ENCODE data around the gene LCTL. TPM values are rescaled to one million over a fixed set of nuclear protein-coding genes. Genes with fewer than 3 reads are reported as not detected.

Gene LCTL
- total and polyA plus RNA-seq, 2 of the 8 experiments (the other 6 are each of a cell fraction or from before 2014, with no cell fraction given) = 5.5 to 6.2 TPM

- no peak overlapping the region for H2BK120ac ChIP-seq (replicated peaks; ENCODE audit: low read depth, low read length)
- TF ChIP-seq NRF1 (IDR thresholded peaks at IDR 0.05; ENCODE audit: low read depth, low read length) (no peak), TAF1 (IDR thresholded peaks at IDR 0.05; ENCODE audit: low read depth, low read length) (no peak), CBX8 (IDR thresholded peaks at IDR 0.05; ENCODE audit: borderline replicate concordance, low read depth, low read length) (no peak), SP1 (IDR thresholded peaks at IDR 0.05; ENCODE audit: low read depth, low read length) (no peak), GABPA (IDR thresholded peaks at IDR 0.05; ENCODE audit: borderline replicate concordance, insufficient read depth, low read length) (no peak), CHD1 (IDR thresholded peaks at IDR 0.05; ENCODE audit: low read depth, low read length) (no peak), MAX (IDR thresholded peaks at IDR 0.05) (no peak), ATF2 (IDR thresholded peaks at IDR 0.05; ENCODE audit: low read length) (no peak), HDAC6 (IDR thresholded peaks at IDR 0.05; ENCODE audit: low read depth, low read length) (no peak), ZNF274 (IDR thresholded peaks at IDR 0.05; ENCODE audit: borderline replicate concordance, extremely low read depth, low read length) (no peak), PHF8 (conservative IDR thresholded peaks at IDR 0.05; ENCODE audit: low read depth, low read length) (no peak)
These were observed 4.8 kb downstream of the LCTL start for GRCh38 chr15:66560856-66561525.

More at GRCh38 chr15:66560856-66561525, 4.8 kb downstream of the LCTL start:
- CTCF ChIA-PET (ENCODE audit: partially characterized antibody) = interaction anchor here (0.6 to 2.0 kb wide), 3 partner anchors 17 to 295 kb away, joined by 3 to 7 read pairs (median 3); partner anchors contain the start of gene SNAPC5
- peaks cover 0 to 17% (median 14%) of the 10 kb centered on the region in 4 experiments; a peak in 6 of 7 replicates for H3K4me1 ChIP-seq (replicated peaks in 1 of 4; ENCODE audit: control insufficient read depth in 3 of 4, insufficient read depth in 4 of 4, low read length in 3 of 4)
- no peak overlapping the region for H3K14ac ChIP-seq (ENCODE audit: insufficient read length)
- no peak overlapping the region for H4K5ac ChIP-seq (ENCODE audit: insufficient read length, low read depth, low read length)
- no peaks in the 10 kb centered on the region for H3K79me1 ChIP-seq (ENCODE audit: low read depth, low read length)
- H3K23me2 ChIP-seq (ENCODE audit: low read depth, low read length) = 0 out of 2 replicates have a peak, but pooled peaks cover 2% of the 10 kb centered on the region
- no peak overlapping the region for H3K9ac ChIP-seq (replicated peaks in 1 of 4; ENCODE audit: extremely low read depth in 1 of 4, low read depth in 3 of 4, low read length in 3 of 4)
- no peak overlapping the region for H2BK5ac ChIP-seq (ENCODE audit: low read depth, low read length)
- no peak overlapping the region for H4K91ac ChIP-seq (replicated peaks; ENCODE audit: insufficient read length, low read length)
- H2AK5ac ChIP-seq (ENCODE audit: low read depth, low read length) = no peak overlapping the region
- FAIRE-seq = no peak
- WGBS, 2 experiments (ENCODE audit: extremely low coverage in 1 of 2, insufficient coverage in 1 of 2, insufficient read length in 1 of 2, insufficient replicate concordance in 2 of 2, low coverage in 1 of 2, low lambda C conversion rate in 2 of 2, missing lambda C conversion rate in 1 of 2) = 92% methylated on average over 18 of the region's 18 CpGs; no CpG with 5 or more reads in 1 of the 2 experiments
- H3K27me3 ChIP-seq (replicated peaks in 1 of 4; ENCODE audit: control insufficient read depth in 3 of 4, extremely low read depth in 1 of 4, insufficient read depth in 3 of 4, low read length in 3 of 4) = no peaks in the 10 kb centered on the region
- H3K79me2 ChIP-seq (ENCODE audit: control insufficient read depth in 1 of 2, insufficient read depth in 2 of 2, low read length in 2 of 2) = no peaks in the 10 kb centered on the region
- H3K4ac ChIP-seq (replicated peaks; ENCODE audit: insufficient read length, low read depth, low read length) = no peak overlapping the region
- POLR2A ChIA-PET (ENCODE audit: partially characterized antibody) = interaction anchor here (0.5 to 1.8 kb wide), 6 partner anchors 18 to 244 kb away, joined by 3 to 7 read pairs (median 5); partner anchors contain the start of gene ZWILCH
- no peak overlapping the region; the same call in 1 of the 2 replicates for H4K8ac ChIP-seq (ENCODE audit: extremely low read depth, insufficient read depth, low read length)
- no peak overlapping the region for H3K23ac ChIP-seq (ENCODE audit: insufficient read length)
- H4K20me1 ChIP-seq (replicated peaks in 1 of 2; ENCODE audit: control insufficient read depth in 1 of 2, insufficient read depth in 2 of 2, low read length in 2 of 2) = peaks cover 2 to 3% of the 10 kb centered on the region in 2 experiments
- no peak overlapping the region for H3K4me3 ChIP-seq (ENCODE audit: extremely low read depth in 1 of 4, insufficient read depth in 2 of 4, low read depth in 3 of 4, low read length in 4 of 4)
- H3K36me3 ChIP-seq (ENCODE audit: control insufficient read depth in 2 of 4, insufficient read depth in 4 of 4, low read length in 3 of 4) = no peaks in the 10 kb centered on the region
- H2BK20ac ChIP-seq (ENCODE audit: low read length) = no peak overlapping the region
- no peak overlapping the region for H3K4me2 ChIP-seq (ENCODE audit: insufficient read depth in 1 of 2, low read depth in 2 of 2, low read length in 2 of 2)
- H3K18ac ChIP-seq (ENCODE audit: extremely low read depth, low read length) = no peak overlapping the region
- H2AFZ ChIP-seq (ENCODE audit: low read length) = no peak overlapping the region
- H3K56ac ChIP-seq (replicated peaks; ENCODE audit: insufficient read length, low read depth, low read length) = no peak overlapping the region
- H3K27ac ChIP-seq (ENCODE audit: low read depth, low read length) = no peak overlapping the region
- no peak overlapping the region for H2BK12ac ChIP-seq (ENCODE audit: low read depth, low read length)
- H2BK15ac ChIP-seq (ENCODE audit: low read length) = no peak overlapping the region
- no peak for DNase-seq (ENCODE audit: low read depth in 1 of 2, low spot score in 2 of 2)
- no peaks in the 10 kb centered on the region for H3K9me3 ChIP-seq (ENCODE audit: insufficient read depth in 2 of 2, low read depth in 1 of 2, low read length in 1 of 2)

Measured in H1 (cell line).